CD1c-positive myeloid dendritic cell (primary cell): ENCODE results near the gene ACVR1B.

ENCODE experiments used
- DNase-seq: peaks from one replicate; pipeline ENCODE4 v3.0.0-alpha.2; 2016; ENCODE audit errors: extremely low spot score

Gene ACVR1B

DNA sequence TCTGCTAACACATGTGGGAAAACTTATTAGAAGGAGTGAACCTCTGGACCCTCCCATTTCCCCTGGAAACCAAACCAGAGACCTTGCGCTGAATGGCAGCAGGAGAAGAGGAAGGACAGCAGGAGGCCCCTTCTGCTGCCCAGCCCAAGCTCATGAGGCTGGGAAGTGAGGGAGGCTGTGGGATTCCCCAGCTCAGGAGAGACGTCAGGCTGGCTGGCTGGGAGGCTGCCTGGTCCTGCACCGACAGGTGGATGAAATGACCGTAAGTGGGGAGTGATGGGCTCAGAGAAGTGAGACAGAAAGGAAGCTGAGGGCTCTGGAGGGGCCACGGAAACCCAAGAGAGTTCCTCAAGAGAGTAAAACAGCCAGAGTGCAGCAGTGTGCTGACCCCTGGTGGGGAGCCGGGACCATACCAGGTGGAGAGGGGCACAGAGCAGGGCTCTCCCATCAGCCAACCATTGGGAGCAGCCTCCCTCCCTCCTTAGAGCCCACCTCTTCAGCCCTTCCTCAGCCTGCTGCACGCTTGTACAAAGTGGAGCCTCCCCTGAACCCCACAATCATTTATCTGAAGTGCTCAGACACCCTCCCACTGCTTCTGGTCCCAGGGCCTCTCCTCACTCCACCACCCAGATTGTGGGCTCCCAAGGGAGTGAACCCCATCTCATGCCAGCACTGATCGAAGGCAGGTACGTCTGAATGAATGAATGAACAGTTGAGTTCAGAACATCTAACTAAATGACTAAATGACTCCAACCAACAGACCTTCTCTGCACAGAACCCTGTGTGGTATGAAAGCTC lies 69.2 kb downstream of the ACVR1B start:
- DNase-seq: peak; percentile 65

DNA sequence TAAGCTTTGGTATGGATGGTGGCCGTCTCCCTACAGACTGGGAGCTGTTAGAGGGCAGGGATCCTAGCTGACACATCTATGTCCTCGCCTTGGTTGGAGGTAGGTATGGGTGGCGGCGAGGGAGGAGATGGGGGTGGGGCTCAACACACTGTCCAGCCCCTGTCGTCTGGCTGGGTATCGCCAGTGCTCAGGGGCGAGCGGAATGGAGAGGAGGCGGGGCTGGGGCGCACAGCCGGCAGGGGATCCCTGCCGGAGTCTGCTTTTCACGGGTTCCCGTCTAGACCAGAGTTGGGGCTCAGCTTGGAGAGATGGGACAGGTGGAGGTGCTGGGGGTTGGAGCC lies 71.3 kb downstream of the ACVR1B start:
- no peak for DNase-seq

DNA sequence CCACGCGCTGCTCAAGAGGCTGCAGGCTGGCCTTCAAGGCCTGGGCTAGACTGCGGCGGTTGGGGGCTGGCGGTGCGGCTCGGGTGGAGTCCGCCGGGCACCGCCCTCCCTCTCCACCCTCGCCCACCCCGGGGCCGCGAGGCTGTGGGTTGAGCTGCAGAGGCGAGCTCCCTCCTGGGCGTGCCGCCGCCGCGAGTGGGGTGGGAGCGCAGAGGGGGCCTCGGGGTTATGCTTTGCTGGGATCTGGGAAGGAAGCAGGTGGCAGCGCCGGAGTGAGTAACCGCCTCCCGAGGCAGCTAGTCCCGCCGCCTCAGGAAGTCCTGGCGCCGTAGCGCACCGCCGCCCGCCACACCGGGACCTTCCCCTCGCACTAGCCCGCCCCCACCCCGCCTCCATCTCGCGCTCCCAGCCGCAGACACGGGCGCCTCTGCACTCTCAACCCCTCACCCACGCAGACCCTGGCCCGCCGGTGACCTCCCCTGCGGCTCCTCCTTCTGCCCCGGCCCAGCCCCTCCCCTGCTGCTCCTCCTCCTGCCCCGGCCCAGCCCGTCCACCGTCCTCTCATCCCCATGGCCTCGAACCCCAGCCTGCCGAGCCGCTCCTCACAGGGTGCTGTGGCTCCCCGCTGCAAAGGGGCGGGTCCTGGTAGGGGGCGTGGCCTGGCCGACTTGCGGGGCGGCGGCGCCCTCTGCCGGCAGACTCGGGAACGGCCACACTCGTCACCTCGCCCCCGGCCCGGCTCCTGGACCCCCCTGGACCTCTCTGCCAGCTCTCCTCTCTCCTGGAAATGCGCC lies 71.9 kb downstream of the ACVR1B start:
- peak; percentile 89 for DNase-seq

DNA sequence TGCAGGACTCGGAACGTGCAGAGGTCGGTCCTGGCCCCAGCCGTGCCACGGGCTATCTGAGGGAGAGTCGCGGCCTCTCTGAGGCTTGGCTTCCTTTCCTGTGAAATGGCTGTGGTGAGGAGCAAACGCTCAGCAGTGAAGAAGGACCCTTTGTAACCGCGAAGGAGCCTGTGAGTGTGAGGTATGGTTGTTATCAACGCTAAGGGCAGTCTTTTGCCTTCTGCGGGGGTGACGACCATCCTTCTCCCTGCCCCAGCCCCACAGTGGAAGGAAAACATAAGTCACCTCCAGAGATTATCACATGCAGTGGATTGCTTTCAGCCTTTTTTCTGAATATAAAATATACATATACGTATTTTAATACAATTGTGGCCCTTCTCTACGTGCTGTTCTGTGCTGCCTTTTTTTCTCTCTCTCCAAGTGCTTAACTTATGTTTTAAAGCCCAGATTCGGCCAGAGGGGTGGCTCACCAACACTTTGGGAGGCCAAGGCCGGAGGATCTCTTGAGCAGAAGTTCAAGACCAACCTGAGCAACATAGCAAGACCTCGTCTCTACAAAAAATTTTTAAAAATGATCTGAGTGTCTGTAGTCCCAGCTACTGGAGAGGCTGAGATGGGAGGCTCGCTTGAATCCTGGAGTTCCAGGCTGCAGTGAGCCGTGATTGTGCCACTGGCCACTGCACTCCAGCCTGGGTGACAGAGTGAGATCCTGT lies 72.6 kb downstream of the ACVR1B start:
- no peak for DNase-seq

DNA sequence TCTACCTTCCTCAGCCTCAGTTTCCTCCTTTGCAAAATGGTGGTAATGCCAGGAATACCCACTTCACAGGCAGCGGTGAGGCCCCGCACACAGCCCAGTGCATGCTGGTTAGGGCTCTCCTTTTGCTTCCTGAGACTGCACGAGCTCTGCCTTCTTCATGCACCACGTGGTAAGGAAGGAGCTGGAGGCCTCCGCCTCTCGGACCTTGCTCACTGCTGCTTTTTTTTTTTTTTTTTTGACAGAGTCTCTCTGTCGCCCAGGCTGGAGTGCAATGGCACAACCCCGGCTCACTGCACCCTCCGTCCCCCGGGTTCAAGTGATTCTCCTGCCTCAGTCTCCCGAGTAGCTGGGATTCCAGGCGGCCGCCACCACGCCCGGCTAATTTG lies 73.3 kb downstream of the ACVR1B start:
- peak; percentile 73 for DNase-seq

DNA sequence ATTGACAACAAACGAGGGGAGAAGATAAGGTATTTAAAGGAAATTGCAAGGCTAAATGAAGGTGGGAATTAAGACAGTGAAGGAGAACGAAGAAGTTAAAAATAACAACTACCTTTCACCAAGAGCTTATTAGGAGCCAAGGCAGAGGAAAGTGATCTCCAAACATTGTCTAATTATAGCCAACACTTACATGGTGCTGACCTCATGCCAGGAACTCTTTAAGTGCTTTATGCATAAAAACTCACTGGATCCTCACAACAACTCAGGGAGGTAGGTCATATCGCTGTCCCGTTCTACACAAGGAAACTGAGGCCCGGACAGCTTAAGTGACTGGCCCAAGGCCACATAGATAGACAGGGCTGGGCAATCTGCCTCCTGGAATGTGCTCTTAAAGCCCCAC lies 74.8 kb downstream of the ACVR1B start:
- DNase-seq: no peak

- DNase-seq: peak; percentile 35
These were observed 75.8 kb downstream of the ACVR1B start for GRCh38 chr12:52027085-52027843.

- peak; percentile 11 for DNase-seq
These were observed 78.2 kb downstream of the ACVR1B start for GRCh38 chr12:52029685-52030084.

- DNase-seq: no peak
These were observed 80.9 kb downstream of the ACVR1B start for GRCh38 chr12:52032446-52032803.

- peak; percentile 97 for DNase-seq
These were observed 81.4 kb downstream of the ACVR1B start for GRCh38 chr12:52032804-52033445.

- no peak for DNase-seq
These were observed 82.1 kb downstream of the ACVR1B start for GRCh38 chr12:52033446-52034140.

DNA sequence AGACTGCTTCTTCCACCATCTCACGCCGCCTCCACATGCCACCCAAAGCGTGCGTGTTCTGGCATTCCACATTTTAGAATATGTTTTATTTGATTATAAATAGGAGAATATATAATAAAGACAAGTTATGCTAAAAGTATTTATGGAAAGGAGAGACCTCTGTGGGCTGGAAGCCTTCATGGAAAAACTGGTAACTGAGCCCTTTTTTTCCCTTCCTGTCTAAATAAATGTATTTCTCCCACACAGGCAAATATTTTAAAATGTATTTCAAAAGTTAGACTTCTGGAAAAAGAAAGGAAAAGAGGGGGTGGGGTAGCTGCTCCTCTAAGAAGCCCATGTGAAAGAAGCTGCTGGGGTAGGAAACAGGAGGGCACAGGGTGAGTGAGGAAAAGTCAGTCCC lies 83.7 kb downstream of the ACVR1B start:
- no peak for DNase-seq

- DNase-seq: no peak
These were observed 84.4 kb downstream of the ACVR1B start for GRCh38 chr12:52035926-52036325.

GRCh38 chr12:52036587-52037171 lies 85.2 kb downstream of the ACVR1B start:
- peak; percentile 88 for DNase-seq

- DNase-seq: no peak
These were observed 85.9 kb downstream of the ACVR1B start for GRCh38 chr12:52037248-52037861.

- peak; percentile 39 for DNase-seq
These were observed 86.9 kb downstream of the ACVR1B start for GRCh38 chr12:52038447-52038846.

- DNase-seq: no peak
These were observed 89.5 kb downstream of the ACVR1B start for GRCh38 chr12:52041035-52041434.

DNA sequence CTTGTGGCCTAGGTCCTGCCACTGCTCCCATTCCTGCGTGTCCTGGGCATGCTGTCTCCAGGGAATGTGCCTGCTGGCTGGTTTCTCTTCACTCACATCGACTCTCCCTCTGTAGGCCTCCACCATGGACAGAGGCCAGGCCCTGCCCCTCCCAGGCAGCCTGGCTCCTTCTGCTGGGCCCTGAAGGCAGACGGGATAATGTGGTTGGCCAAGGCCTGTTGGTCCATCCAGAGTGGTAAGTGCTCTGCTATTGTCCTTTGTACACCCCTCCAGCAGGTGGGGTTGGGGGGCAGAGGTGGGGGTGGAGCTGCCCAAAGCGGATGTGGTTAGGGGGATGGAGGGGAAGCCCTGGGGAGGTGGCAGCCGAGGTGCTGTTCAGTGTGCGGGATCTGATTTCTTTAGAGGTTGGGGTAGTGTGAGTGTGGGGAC lies 90.2 kb downstream of the ACVR1B start:
- peak; percentile 12 for DNase-seq

GRCh38 chr12:52042706-52043385 lies 91.3 kb downstream of the ACVR1B start:
- no peak for DNase-seq
